PC-3 (cell line): ENCODE measurements around the gene RREB1. TPM values are rescaled to one million over a fixed set of nuclear protein-coding genes. Genes with fewer than 3 reads are reported as not detected.

Source experiments
- ATAC-seq: fragments of 200-7000 bp; cut with Tn5 transposase; 2 replicates; pipeline ENCODE4 v1.9.1; 2020; ENCODE audit warnings: mild to moderate bottlenecking, moderate library complexity
- BruUV-seq: library from RNA; stranded (reverse); fragments of 400-500 nt; replicated peaks from 2 replicates; lab custom pipeline; 2021; lab: Mats Ljungman, UMichigan
- CTCF ChIA-PET: fragments of 300-600 bp; sonication (Branson Sonifier 250); formaldehyde crosslinking; loops from one replicate; lab custom pipeline; 2022; ENCODE audit warnings: antibody characterized with exemption; lab: Charles Lee
- POLR2A ChIA-PET: fragments of 300-600 bp; sonication (Branson Sonifier 250); formaldehyde crosslinking; loops from one replicate; lab custom pipeline; 2022; ENCODE audit warnings: antibody characterized with exemption; ENCODE audit not compliant: unreplicated experiment; lab: Charles Lee
- DNase-seq: peaks from one replicate; pipeline ENCODE4 v3.0.0-alpha.2; 2015
- H2AFZ ChIP-seq: fragments of 300-600 bp; sonication (generic); 2 replicates; pipeline ENCODE4 v1.6.0; 2016; ENCODE audit warnings: antibody characterized with exemption, low read length
- H3F3A ChIP-seq: fragments of 300-600 bp; sonication (generic); one replicate; pipeline ENCODE4 v1.6.0; 2017; ENCODE audit warnings: antibody characterized with exemption, low read length, control low read depth, mild to moderate bottlenecking; ENCODE audit not compliant: unreplicated experiment
- H3K27ac ChIP-seq: fragments of 300-600 bp; sonication (generic); 2 replicates; pipeline ENCODE4 v1.5.1; 2016; ENCODE audit warnings: mild to moderate bottlenecking, low read length
- H3K27me3 ChIP-seq: fragments of 300-600 bp; sonication (generic); 2 replicates; pipeline ENCODE4 v1.6.1; 2016; ENCODE audit warnings: low read length, mixed read lengths
- H3K36me3 ChIP-seq: fragments of 300-600 bp; sonication (generic); 2 replicates; pipeline ENCODE4 v1.6.1; 2016; ENCODE audit warnings: low read depth, mixed run types, low read length, mixed read lengths
- H3K4me1 ChIP-seq: fragments of 300-600 bp; sonication (generic); 2 replicates; pipeline ENCODE4 v1.5.1; 2016; ENCODE audit warnings: low read length; ENCODE audit not compliant: insufficient read depth
- H3K4me2 ChIP-seq: fragments of 300-600 bp; sonication (generic); 2 replicates; pipeline ENCODE4 v1.6.0; 2016; ENCODE audit warnings: low read length
- H3K4me3 ChIP-seq: fragments of 300-600 bp; sonication (generic); 2 replicates; pipeline ENCODE4 v1.5.1; 2016; ENCODE audit warnings: mild to moderate bottlenecking, low read length, mixed read lengths
- H3K79me2 ChIP-seq: fragments of 300-600 bp; sonication (generic); 2 replicates; pipeline ENCODE4 v1.6.1; 2017; ENCODE audit warnings: low read length, mixed read lengths
- H3K9ac ChIP-seq: fragments of 300-600 bp; sonication (generic); 2 replicates; pipeline ENCODE4 v1.6.0; 2016; ENCODE audit warnings: mild to moderate bottlenecking, low read length
- H3K9me2 ChIP-seq: fragments of 300-600 bp; sonication (generic); replicated peaks from 2 replicates; pipeline ENCODE4 v1.6.1; 2016; ENCODE audit warnings: mixed run types, low read length, mixed read lengths
- H3K9me3 ChIP-seq: fragments of 300-600 bp; sonication (generic); 2 replicates; pipeline ENCODE4 v1.6.1; 2016; ENCODE audit warnings: low read length, mixed read lengths
- H4K20me1 ChIP-seq: fragments of 300-600 bp; sonication (generic); 2 replicates; pipeline ENCODE4 v1.6.1; 2016; ENCODE audit warnings: low read length, mixed read lengths
- EZH2 ChIP-seq: fragments of 300-600 bp; sonication (generic); IDR thresholded peaks from one replicate; pipeline ENCODE4 v1.6.1; 2017; ENCODE audit warnings: antibody characterized with exemption, mild to moderate bottlenecking, low read length; ENCODE audit not compliant: unreplicated experiment
- EZH2phosphoT487 ChIP-seq: fragments of 300-600 bp; sonication (generic); IDR thresholded peaks from 2 replicates; pipeline ENCODE4 v1.6.1; 2018; ENCODE audit warnings: mild to moderate bottlenecking, antibody characterized with exemption, low read length, borderline replicate concordance
- intact Hi-C: fragments of 100-400 bp; cut with micrococcal nuclease; formaldehyde crosslinking; loops from 2 replicates; pipeline ENCODE4 v1.9.0; 2023
- total RNA-seq: library from RNA; depleted of rRNA; stranded (reverse); fragments of >200 nt; gene quantifications from 2 replicates; pipeline ENCODE4 v1.2.3, GENCODE V29; 2014
- TF ChIP-seq, protein P1 (sequence below): fragments of 300-600 bp; sonication (generic); conservative IDR thresholded peaks from 2 replicates; pipeline ENCODE4 v1.5.1; 2017; ENCODE audit warnings: antibody characterized with exemption, low read depth, mild to moderate bottlenecking, low read length

RREB1 gene
- total RNA-seq, 1 experiment from 2014 or later, result 26.0 TPM

- no TSS peak for BruUV-seq
- H3K4me3 ChIP-seq, result no peak overlapping the region
- H2AFZ ChIP-seq, result no peak overlapping the region
- H3K4me2 ChIP-seq, result no peak overlapping the region
- CTCF ChIA-PET, result no interaction called here
- H3K9me3 ChIP-seq, result no peaks in the 10 kb centered on the region
- no peaks in the 10 kb centered on the region for H3K36me3 ChIP-seq
- DNase-seq (no peak), ATAC-seq (no peak)
- no peak overlapping the region for H3K27ac ChIP-seq
- H3K9ac ChIP-seq, result no peak overlapping the region
- H3F3A ChIP-seq, result no peaks in the 10 kb centered on the region
- H3K79me2 ChIP-seq, result no peaks in the 10 kb centered on the region
- H3K4me1 ChIP-seq, result peaks cover 14% of the 10 kb centered on the region
- no peak for TF ChIP-seq EZH2
- TF ChIP-seq EZH2phosphoT487, result no peak
- TF ChIP-seq, protein P1, sequence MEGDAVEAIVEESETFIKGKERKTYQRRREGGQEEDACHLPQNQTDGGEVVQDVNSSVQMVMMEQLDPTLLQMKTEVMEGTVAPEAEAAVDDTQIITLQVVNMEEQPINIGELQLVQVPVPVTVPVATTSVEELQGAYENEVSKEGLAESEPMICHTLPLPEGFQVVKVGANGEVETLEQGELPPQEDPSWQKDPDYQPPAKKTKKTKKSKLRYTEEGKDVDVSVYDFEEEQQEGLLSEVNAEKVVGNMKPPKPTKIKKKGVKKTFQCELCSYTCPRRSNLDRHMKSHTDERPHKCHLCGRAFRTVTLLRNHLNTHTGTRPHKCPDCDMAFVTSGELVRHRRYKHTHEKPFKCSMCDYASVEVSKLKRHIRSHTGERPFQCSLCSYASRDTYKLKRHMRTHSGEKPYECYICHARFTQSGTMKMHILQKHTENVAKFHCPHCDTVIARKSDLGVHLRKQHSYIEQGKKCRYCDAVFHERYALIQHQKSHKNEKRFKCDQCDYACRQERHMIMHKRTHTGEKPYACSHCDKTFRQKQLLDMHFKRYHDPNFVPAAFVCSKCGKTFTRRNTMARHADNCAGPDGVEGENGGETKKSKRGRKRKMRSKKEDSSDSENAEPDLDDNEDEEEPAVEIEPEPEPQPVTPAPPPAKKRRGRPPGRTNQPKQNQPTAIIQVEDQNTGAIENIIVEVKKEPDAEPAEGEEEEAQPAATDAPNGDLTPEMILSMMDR, result no peak
- H3K9me2 ChIP-seq, result no peaks in the 10 kb centered on the region
- no peaks in the 10 kb centered on the region for H4K20me1 ChIP-seq
- intact Hi-C loops, result no loop called here
- no peaks in the 10 kb centered on the region for H3K27me3 ChIP-seq
- POLR2A ChIA-PET, result no interaction called here
Measured at GRCh38 chr6:7268816-7269555, 161.2 kb downstream of the RREB1 start.

GRCh38 chr6:7269816-7270215 lies 162.1 kb downstream of the RREB1 start:
- BruUV-seq, result no TSS peak
- Histone ChIP-seq H3K4me3 (no peak overlapping the region), H3K27ac (no peak overlapping the region), H3K4me2 (no peak overlapping the region), H3K36me3 (no peaks in the 10 kb centered on the region), H3K79me2 (no peaks in the 10 kb centered on the region), H3K4me1 (peaks cover 14% of the 10 kb centered on the region), H4K20me1 (no peaks in the 10 kb centered on the region), H3F3A (no peaks in the 10 kb centered on the region), H3K9me3 (no peaks in the 10 kb centered on the region), H3K9me2 (no peaks in the 10 kb centered on the region), H3K9ac (no peak overlapping the region), H2AFZ (no peak overlapping the region), H3K27me3 (no peaks in the 10 kb centered on the region)
- TF ChIP-seq, protein P1, result no peak
- TF ChIP-seq EZH2 (no peak), EZH2phosphoT487 (no peak)
- CTCF ChIA-PET, result no interaction called here
- POLR2A ChIA-PET, result no interaction called here
- DNase-seq (no peak), ATAC-seq (no peak)
- intact Hi-C loops, result no loop called here

DNA sequence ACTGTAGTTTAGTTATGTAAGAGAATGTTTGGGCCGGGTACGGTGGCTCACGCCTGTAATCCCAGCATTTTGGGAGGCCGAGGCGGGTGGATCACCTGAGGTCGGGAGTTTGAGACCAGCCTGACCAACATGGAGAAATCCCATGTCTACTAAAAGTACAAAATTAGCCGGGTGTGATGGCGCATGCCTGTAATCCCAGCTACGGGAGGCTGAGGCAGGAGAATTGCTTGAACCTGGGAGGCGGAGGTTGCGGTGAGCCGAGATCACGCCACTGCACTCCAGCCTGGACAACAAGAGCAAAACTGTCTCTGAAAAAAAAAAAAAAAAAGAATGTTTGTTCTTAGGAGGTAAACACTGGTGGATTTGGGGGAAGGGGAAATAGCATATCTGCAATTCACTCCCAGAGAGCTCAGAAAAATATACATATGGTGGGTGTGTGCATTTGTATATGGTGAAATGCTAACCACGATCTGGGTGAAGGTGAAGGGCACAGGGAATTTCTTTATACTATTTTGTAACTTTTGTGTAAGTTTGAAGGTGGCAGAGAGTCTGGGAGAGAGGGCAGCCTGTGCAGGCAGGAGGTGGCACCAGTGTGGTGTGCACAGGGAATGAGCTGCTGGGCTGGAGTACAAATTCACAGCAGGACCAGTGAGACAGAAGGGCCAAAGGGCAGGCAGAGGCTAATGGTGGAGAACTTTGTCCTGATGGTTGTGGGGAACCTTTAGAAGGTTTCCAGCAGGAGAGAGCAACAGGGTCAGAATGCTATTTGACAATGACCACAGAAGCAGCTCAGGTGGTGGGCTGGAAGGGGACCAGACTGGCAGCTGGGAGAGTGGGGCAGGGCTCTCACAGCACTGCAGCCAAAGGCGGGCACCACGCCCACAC lies 162.8 kb downstream of the RREB1 start:
- BruUV-seq, result no TSS peak
- intact Hi-C loops, result no loop called here
- no peaks in the 10 kb centered on the region for H3K79me2 ChIP-seq
- no peak overlapping the region for H3K4me2 ChIP-seq
- H3F3A ChIP-seq, result no peaks in the 10 kb centered on the region
- POLR2A ChIA-PET, result no interaction called here
- H3K9me3 ChIP-seq, result no peaks in the 10 kb centered on the region
- H2AFZ ChIP-seq, result no peak overlapping the region
- H3K4me1 ChIP-seq, result peaks cover 14% of the 10 kb centered on the region
- ATAC-seq (no peak), DNase-seq (no peak)
- CTCF ChIA-PET, result no interaction called here
- H3K27ac ChIP-seq, result no peak overlapping the region
- no peaks in the 10 kb centered on the region for H3K9me2 ChIP-seq
- H4K20me1 ChIP-seq, result no peaks in the 10 kb centered on the region
- TF ChIP-seq EZH2phosphoT487 (no peak), EZH2 (no peak)
- TF ChIP-seq, protein P1, result no peak
- H3K36me3 ChIP-seq, result no peaks in the 10 kb centered on the region
- no peak overlapping the region for H3K9ac ChIP-seq
- H3K27me3 ChIP-seq, result no peaks in the 10 kb centered on the region
- H3K4me3 ChIP-seq, result no peak overlapping the region
